HL-60 (cell line): ENCODE results near the gene SETD3.

Experiments
- DNase-seq, 2 experiments: peaks; one replicate each; pipeline ENCODE4 v3.0.0-alpha.2; 2010 to 2020; ENCODE audit warnings: low read depth in 1 of 2, low spot score in 1 of 2
- H3K27ac ChIP-seq: fragments of 250-450 bp; sonication (Bioruptor Pico); replicated peaks from 2 replicates; pipeline ENCODE4 v1.5.1; 2020; ENCODE audit warnings: mild to moderate bottlenecking, moderate library complexity
- H3K27me3 ChIP-seq: fragments of 250-450 bp; sonication (Bioruptor Pico); 2 replicates; pipeline ENCODE4 v1.5.1; 2021; ENCODE audit warnings: mild to moderate bottlenecking, moderate library complexity; ENCODE audit not compliant: insufficient read depth, poor library complexity, severe bottlenecking
- H3K4me3 ChIP-seq: replicated peaks from 2 replicates; pipeline ENCODE4 v1.5.1; 2011; ENCODE audit warnings: mild to moderate bottlenecking, control low read depth, low read length; ENCODE audit not compliant: insufficient read depth
- GABPA ChIP-seq: IDR thresholded peaks from 2 replicates; pipeline ENCODE4 v1.6.1; 2012; ENCODE audit warnings: low read depth
- POLR2AphosphoS5 ChIP-seq: IDR thresholded peaks from 2 replicates; pipeline ENCODE4 v1.6.1; 2012; ENCODE audit warnings: low read depth
- SPI1 ChIP-seq: IDR thresholded peaks from 2 replicates; pipeline ENCODE4 v1.6.1; 2012; ENCODE audit warnings: low read depth, mild to moderate bottlenecking, borderline replicate concordance
- TF ChIP-seq, protein P1 (sequence below): IDR thresholded peaks from one replicate; pipeline ENCODE4 v1.5.1; 2011; ENCODE audit warnings: low read length, control low read depth, inconsistent platforms; ENCODE audit not compliant: insufficient read depth
- TF ChIP-seq, protein P2 (sequence below): IDR thresholded peaks from 2 replicates; pipeline ENCODE4 v1.6.1; 2012; ENCODE audit warnings: low read depth; ENCODE audit not compliant: insufficient replicate concordance

Gene SETD3

DNA sequence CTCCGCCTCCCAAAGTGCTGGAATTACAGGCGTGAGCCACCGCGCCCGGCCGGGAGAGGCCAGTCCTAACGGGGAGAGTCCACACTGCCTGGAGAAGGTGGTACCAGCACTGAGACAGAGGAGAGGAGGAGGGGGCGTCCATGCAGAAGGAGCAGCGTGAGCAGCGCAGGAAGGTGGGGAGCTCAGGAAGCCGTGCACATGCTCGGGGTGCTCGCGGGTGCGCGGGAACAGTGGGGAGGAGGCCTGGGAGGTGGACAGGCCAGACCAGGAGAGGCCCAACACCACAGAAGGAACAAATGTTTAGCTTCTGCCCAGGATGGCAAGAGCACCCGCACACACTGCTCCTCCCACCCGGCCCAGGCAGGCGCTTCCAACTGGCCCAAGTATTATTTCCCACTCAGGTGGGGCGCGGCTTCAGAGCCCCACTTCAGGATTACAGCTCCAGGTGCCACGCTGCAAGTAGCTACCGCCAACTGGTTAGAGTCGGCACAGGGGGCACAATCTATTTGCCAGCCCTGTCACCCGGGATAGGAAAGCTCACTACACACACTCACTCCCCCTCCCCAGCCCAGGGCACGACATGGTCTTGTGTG lies 127.9 kb downstream of the SETD3 start:
- no peak overlapping the region for H3K4me3 ChIP-seq
- no peaks in the 10 kb centered on the region for H3K27me3 ChIP-seq
- TF ChIP-seq SPI1 (no peak), GABPA (no peak), POLR2AphosphoS5 (no peak)
- TF ChIP-seq, protein P1, sequence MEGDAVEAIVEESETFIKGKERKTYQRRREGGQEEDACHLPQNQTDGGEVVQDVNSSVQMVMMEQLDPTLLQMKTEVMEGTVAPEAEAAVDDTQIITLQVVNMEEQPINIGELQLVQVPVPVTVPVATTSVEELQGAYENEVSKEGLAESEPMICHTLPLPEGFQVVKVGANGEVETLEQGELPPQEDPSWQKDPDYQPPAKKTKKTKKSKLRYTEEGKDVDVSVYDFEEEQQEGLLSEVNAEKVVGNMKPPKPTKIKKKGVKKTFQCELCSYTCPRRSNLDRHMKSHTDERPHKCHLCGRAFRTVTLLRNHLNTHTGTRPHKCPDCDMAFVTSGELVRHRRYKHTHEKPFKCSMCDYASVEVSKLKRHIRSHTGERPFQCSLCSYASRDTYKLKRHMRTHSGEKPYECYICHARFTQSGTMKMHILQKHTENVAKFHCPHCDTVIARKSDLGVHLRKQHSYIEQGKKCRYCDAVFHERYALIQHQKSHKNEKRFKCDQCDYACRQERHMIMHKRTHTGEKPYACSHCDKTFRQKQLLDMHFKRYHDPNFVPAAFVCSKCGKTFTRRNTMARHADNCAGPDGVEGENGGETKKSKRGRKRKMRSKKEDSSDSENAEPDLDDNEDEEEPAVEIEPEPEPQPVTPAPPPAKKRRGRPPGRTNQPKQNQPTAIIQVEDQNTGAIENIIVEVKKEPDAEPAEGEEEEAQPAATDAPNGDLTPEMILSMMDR = no peak
- TF ChIP-seq, protein P2, sequence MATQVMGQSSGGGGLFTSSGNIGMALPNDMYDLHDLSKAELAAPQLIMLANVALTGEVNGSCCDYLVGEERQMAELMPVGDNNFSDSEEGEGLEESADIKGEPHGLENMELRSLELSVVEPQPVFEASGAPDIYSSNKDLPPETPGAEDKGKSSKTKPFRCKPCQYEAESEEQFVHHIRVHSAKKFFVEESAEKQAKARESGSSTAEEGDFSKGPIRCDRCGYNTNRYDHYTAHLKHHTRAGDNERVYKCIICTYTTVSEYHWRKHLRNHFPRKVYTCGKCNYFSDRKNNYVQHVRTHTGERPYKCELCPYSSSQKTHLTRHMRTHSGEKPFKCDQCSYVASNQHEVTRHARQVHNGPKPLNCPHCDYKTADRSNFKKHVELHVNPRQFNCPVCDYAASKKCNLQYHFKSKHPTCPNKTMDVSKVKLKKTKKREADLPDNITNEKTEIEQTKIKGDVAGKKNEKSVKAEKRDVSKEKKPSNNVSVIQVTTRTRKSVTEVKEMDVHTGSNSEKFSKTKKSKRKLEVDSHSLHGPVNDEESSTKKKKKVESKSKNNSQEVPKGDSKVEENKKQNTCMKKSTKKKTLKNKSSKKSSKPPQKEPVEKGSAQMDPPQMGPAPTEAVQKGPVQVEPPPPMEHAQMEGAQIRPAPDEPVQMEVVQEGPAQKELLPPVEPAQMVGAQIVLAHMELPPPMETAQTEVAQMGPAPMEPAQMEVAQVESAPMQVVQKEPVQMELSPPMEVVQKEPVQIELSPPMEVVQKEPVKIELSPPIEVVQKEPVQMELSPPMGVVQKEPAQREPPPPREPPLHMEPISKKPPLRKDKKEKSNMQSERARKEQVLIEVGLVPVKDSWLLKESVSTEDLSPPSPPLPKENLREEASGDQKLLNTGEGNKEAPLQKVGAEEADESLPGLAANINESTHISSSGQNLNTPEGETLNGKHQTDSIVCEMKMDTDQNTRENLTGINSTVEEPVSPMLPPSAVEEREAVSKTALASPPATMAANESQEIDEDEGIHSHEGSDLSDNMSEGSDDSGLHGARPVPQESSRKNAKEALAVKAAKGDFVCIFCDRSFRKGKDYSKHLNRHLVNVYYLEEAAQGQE = no peak
- no peak overlapping the region for H3K27ac ChIP-seq
- DNase-seq = no peak

DNA sequence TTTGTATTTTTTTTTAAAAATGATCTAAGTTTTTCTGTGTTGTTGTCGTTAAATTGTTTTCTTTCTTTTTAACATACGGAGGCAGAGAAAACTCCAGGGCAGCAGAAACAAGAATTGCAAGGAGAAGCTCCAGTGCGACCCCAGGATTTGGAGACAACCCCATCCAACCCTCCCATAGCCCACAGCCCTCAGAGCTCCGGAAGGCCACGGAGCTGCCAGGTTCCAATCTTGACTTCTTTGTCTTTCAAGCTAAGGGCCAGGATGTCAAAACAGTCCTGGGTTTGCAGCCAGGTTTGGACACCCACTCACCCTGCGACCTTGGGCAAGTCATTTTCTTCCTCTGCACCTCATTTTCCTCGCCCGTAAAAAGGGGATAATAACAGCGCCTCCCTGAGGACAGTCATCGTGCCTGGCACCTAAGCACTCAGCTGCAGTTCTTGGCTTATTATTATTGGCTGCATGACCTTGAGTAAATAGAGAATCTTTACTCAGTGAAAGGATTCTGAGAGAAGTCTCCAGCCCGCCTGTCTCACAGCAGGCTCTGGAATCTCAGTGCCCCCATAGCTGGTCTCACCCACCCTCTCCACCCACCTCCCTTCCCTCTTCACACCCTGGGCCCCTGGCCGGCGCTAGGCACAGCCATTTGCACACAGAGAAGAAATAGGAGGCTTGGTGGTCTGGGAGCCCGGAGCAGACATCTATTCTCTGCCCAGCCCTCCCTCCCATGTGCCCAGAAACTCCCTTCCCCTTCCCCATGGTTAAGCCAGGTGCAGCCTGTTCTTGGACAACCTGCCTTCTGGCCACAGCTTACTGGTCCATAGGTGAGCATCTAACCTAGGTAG lies 129.3 kb downstream of the SETD3 start:
- TF ChIP-seq SPI1 = no peak
- TF ChIP-seq, protein P1 = no peak
- no peak for TF ChIP-seq GABPA
- TF ChIP-seq, protein P2 = no peak
- no peak for TF ChIP-seq POLR2AphosphoS5
- H3K4me3 ChIP-seq = no peak overlapping the region
- no peaks in the 10 kb centered on the region for H3K27me3 ChIP-seq
- no peak for DNase-seq
- no peak overlapping the region for H3K27ac ChIP-seq

DNA sequence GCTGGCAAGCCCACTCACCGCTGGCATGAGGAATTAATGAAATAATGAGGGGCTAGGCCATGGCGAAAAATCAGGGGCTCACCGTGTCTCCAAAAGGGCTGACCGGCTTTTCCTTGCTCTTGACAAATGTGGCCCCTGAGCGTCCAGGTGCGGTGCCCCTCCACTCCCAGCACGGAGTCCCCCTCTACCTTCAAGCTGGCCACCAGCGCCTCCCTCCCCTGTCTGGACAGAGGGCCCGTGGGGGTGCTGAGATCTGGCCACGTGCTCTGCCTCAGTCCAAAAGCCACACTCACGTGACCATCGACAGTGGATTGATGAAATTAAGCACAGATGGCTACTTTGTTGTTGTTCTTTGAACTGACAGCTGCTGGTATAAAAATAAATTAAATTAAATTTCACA lies 129.9 kb downstream of the SETD3 start:
- H3K4me3 ChIP-seq = no peak overlapping the region
- no peaks in the 10 kb centered on the region for H3K27me3 ChIP-seq
- no peak for DNase-seq
- H3K27ac ChIP-seq = no peak overlapping the region
- TF ChIP-seq SPI1 (no peak), POLR2AphosphoS5 (no peak), GABPA (no peak)
- TF ChIP-seq, protein P2 = no peak
- TF ChIP-seq, protein P1 = no peak
